WTC11 (cell line): Measurements from ENCODE around the gene TRIM10.

ENCODE experiments used
- CREM ChIP-seq: sonication (generic); formaldehyde crosslinking; IDR thresholded peaks from 2 replicates; pipeline ENCODE4 v1.8.1; 2022; ENCODE audit warnings: mild to moderate bottlenecking, missing genetic modification reagents, moderate library complexity
- CTCF ChIP-seq: fragments of 200-600 bp; IDR thresholded peaks from 2 replicates; pipeline ENCODE4 v1.8.0; 2022; ENCODE audit warnings: antibody characterized with exemption
- E2F5 ChIP-seq: sonication (generic); formaldehyde crosslinking; IDR thresholded peaks from 2 replicates; pipeline ENCODE4 v1.8.1; 2022; ENCODE audit warnings: mild to moderate bottlenecking, moderate library complexity, missing genetic modification reagents
- NR2C2 ChIP-seq: sonication (generic); formaldehyde crosslinking; IDR thresholded peaks from 2 replicates; pipeline ENCODE4 v1.8.0; 2022; ENCODE audit warnings: mild to moderate bottlenecking, missing genetic modification reagents
- ZNF138 ChIP-seq: sonication (generic); formaldehyde crosslinking; conservative IDR thresholded peaks from 2 replicates; pipeline ENCODE4 v1.8.1; 2022; ENCODE audit warnings: mild to moderate bottlenecking, moderate library complexity, missing genetic modification reagents
- ZNF317 ChIP-seq: sonication (generic); formaldehyde crosslinking; IDR thresholded peaks from 2 replicates; pipeline ENCODE4 v1.8.1; 2023; ENCODE audit warnings: low read depth, mild to moderate bottlenecking, moderate library complexity, missing genetic modification reagents, borderline replicate concordance
- TF ChIP-seq, protein P1 (sequence below): sonication (generic); formaldehyde crosslinking; IDR thresholded peaks from 2 replicates; pipeline ENCODE4 v1.8.1; 2022; ENCODE audit warnings: low read depth, missing genetic modification reagents, borderline replicate concordance
- TF ChIP-seq, protein P2 (sequence below): fragments of 250-450 bp; sonication (Bioruptor Pico); IDR thresholded peaks from 2 replicates; pipeline ENCODE4 v1.9.0; 2021; ENCODE audit warnings: mild to moderate bottlenecking, borderline replicate concordance
- TF ChIP-seq, protein P3 (sequence below): sonication (generic); formaldehyde crosslinking; IDR thresholded peaks from 2 replicates; pipeline ENCODE4 v1.8.0; 2022; ENCODE audit warnings: mild to moderate bottlenecking, missing genetic modification reagents

GRCh38 chr6:30156262-30156599, 4.8 kb downstream of the TRIM10 start:
- TF ChIP-seq CTCF (no peak), NR2C2 (CRISPR knock-in tag) (no peak), CREM (CRISPR knock-in tag) (no peak), ZNF138 (CRISPR knock-in tag) (no peak), E2F5 (CRISPR knock-in tag) (no peak), ZNF317 (no peak)
- TF ChIP-seq, protein P1, sequence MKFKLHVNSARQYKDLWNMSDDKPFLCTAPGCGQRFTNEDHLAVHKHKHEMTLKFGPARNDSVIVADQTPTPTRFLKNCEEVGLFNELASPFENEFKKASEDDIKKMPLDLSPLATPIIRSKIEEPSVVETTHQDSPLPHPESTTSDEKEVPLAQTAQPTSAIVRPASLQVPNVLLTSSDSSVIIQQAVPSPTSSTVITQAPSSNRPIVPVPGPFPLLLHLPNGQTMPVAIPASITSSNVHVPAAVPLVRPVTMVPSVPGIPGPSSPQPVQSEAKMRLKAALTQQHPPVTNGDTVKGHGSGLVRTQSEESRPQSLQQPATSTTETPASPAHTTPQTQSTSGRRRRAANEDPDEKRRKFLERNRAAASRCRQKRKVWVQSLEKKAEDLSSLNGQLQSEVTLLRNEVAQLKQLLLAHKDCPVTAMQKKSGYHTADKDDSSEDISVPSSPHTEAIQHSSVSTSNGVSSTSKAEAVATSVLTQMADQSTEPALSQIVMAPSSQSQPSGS: no peak
- TF ChIP-seq, protein P2, sequence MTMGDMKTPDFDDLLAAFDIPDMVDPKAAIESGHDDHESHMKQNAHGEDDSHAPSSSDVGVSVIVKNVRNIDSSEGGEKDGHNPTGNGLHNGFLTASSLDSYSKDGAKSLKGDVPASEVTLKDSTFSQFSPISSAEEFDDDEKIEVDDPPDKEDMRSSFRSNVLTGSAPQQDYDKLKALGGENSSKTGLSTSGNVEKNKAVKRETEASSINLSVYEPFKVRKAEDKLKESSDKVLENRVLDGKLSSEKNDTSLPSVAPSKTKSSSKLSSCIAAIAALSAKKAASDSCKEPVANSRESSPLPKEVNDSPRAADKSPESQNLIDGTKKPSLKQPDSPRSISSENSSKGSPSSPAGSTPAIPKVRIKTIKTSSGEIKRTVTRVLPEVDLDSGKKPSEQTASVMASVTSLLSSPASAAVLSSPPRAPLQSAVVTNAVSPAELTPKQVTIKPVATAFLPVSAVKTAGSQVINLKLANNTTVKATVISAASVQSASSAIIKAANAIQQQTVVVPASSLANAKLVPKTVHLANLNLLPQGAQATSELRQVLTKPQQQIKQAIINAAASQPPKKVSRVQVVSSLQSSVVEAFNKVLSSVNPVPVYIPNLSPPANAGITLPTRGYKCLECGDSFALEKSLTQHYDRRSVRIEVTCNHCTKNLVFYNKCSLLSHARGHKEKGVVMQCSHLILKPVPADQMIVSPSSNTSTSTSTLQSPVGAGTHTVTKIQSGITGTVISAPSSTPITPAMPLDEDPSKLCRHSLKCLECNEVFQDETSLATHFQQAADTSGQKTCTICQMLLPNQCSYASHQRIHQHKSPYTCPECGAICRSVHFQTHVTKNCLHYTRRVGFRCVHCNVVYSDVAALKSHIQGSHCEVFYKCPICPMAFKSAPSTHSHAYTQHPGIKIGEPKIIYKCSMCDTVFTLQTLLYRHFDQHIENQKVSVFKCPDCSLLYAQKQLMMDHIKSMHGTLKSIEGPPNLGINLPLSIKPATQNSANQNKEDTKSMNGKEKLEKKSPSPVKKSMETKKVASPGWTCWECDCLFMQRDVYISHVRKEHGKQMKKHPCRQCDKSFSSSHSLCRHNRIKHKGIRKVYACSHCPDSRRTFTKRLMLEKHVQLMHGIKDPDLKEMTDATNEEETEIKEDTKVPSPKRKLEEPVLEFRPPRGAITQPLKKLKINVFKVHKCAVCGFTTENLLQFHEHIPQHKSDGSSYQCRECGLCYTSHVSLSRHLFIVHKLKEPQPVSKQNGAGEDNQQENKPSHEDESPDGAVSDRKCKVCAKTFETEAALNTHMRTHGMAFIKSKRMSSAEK (CRISPR knock-in tag): no peak
- TF ChIP-seq, protein P3, sequence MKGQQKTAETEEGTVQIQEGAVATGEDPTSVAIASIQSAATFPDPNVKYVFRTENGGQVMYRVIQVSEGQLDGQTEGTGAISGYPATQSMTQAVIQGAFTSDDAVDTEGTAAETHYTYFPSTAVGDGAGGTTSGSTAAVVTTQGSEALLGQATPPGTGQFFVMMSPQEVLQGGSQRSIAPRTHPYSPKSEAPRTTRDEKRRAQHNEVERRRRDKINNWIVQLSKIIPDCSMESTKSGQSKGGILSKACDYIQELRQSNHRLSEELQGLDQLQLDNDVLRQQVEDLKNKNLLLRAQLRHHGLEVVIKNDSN (CRISPR knock-in tag): no peak
